Uterus (tissue), 4 donors: Measurements from ENCODE around the gene DISP3. TPM values are rescaled to one million over a fixed set of nuclear protein-coding genes. Genes with fewer than 3 reads are reported as not detected.

ENCODE experiments used
- DNase-seq, 2 donors: peaks; one replicate each; pipeline ENCODE4 v3.0.0-alpha.2; 2019 to 2020
- H3K27ac ChIP-seq, 2 donors: fragments of 200-600 bp; sonication (generic); 1 replicate in 1 of 2; 2 replicates in 1 of 2; pipeline ENCODE4 v1.5.1; 2016 to 2018
- H3K27me3 ChIP-seq, 2 donors: fragments of 200-600 bp; sonication (generic); one replicate each; pipeline ENCODE4 v1.5.1; 2018 to 2019; ENCODE audit warnings: control low read depth in 1 of 2
- H3K36me3 ChIP-seq, 2 donors: fragments of 200-600 bp; sonication (generic); one replicate each; pipeline ENCODE4 v1.5.1; 2019; ENCODE audit warnings: control low read depth in 1 of 2
- H3K4me1 ChIP-seq, 2 donors: fragments of 200-600 bp; sonication (generic); one replicate each; pipeline ENCODE4 v1.5.1; 2018 to 2019; ENCODE audit warnings: control low read depth in 1 of 2
- H3K4me3 ChIP-seq, 2 donors: fragments of 200-600 bp; sonication (generic); 1 replicate in 1 of 2; 2 replicates in 1 of 2; pipeline ENCODE4 v1.5.1; 2018 to 2019; ENCODE audit warnings: mild to moderate bottlenecking in 1 of 2
- H3K9me3 ChIP-seq, 2 donors: fragments of 200-600 bp; sonication (generic); one replicate each; pipeline ENCODE4 v1.5.1; 2019; ENCODE audit warnings: control low read depth in 1 of 2
- POLR2A ChIP-seq, 2 donors: fragments of 450-650 bp; IDR thresholded peaks; one replicate each; pipeline ENCODE4 v1.6.1; 2016; ENCODE audit warnings: antibody characterized with exemption in 2 of 2, mild to moderate bottlenecking in 1 of 2, moderate library complexity in 1 of 2
- intact Hi-C: fragments of 100-400 bp; cut with DNase I; formaldehyde crosslinking; loops from one replicate; pipeline ENCODE4 v1.15.1; 2023; ENCODE audit warnings: low total_unique reads
- total RNA-seq, 4 donors: library from RNA; depleted of rRNA in 3 of 4; stranded (reverse); fragments of >200 nt in 3 of 4; gene quantifications; one replicate each; pipeline versions ENCODE4 v1.1.0 to v1.2.4, GENCODE V29; 2014 to 2023
- TF ChIP-seq, protein P1 (sequence below), 4 experiments: fragments of 200-600 bp in 2 of 4; fragments of 450-650 bp in 2 of 4; sonication (generic) in 2 of 4; IDR thresholded peaks; one replicate each; pipeline ENCODE4 v1.5.1; 2016 to 2019; ENCODE audit warnings: antibody characterized with exemption in 4 of 4, mild to moderate bottlenecking in 2 of 4, moderate library complexity in 1 of 4
- donor health status: DM: yes; HTN: yes; CAD: no.

The DISP3 gene
- total RNA-seq, 4 donors from 2014 or later = 0.09 to 0.90 TPM; not detected in 2

GRCh38 chr1:11550664-11551283 is 71.8 kb downstream of the DISP3 start:
- H3K27ac ChIP-seq = no peak overlapping the region
- H3K27me3 ChIP-seq = peaks cover 0 to 5% of the 10 kb centered on the region in 2 donors
- no peaks in the 10 kb centered on the region for H3K4me1 ChIP-seq
- TF ChIP-seq, protein P1, sequence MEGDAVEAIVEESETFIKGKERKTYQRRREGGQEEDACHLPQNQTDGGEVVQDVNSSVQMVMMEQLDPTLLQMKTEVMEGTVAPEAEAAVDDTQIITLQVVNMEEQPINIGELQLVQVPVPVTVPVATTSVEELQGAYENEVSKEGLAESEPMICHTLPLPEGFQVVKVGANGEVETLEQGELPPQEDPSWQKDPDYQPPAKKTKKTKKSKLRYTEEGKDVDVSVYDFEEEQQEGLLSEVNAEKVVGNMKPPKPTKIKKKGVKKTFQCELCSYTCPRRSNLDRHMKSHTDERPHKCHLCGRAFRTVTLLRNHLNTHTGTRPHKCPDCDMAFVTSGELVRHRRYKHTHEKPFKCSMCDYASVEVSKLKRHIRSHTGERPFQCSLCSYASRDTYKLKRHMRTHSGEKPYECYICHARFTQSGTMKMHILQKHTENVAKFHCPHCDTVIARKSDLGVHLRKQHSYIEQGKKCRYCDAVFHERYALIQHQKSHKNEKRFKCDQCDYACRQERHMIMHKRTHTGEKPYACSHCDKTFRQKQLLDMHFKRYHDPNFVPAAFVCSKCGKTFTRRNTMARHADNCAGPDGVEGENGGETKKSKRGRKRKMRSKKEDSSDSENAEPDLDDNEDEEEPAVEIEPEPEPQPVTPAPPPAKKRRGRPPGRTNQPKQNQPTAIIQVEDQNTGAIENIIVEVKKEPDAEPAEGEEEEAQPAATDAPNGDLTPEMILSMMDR (IDR thresholded peaks at IDR 0.05) = no peak
- TF ChIP-seq POLR2A (IDR thresholded peaks at IDR 0.05) = no peak
- DNase-seq = peak in 1 of 2 donors; percentile 26
- no peak overlapping the region for H3K4me3 ChIP-seq
- intact Hi-C loops = no loop called here
- no peaks in the 10 kb centered on the region for H3K36me3 ChIP-seq
- H3K9me3 ChIP-seq = no peaks in the 10 kb centered on the region

DNA sequence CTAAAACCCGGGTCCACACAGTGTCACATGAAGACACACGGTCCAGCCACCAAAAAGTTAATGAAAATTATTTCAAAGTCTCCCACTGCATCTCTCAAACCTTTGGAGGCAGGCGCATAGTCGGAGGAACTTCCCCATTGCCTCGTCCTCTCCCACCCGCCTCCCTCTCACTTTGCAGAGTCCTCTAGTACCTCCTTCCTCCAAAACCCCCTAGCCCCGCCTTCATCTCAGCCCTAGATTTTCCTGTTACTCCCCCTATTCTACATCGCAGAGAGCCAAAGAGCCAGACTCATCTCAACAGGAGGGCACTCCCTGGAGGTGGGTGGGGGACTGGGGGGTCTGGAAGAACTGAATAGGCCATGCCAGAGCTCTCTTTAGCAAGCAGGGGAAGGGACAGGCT is 79.3 kb downstream of the DISP3 start:
- no peak overlapping the region for H3K4me3 ChIP-seq
- no peaks in the 10 kb centered on the region for H3K9me3 ChIP-seq
- TF ChIP-seq, protein P1 (IDR thresholded peaks at IDR 0.05) = no peak
- H3K36me3 ChIP-seq = no peaks in the 10 kb centered on the region
- H3K27me3 ChIP-seq = peaks cover 0 to 9% of the 10 kb centered on the region in 2 donors
- H3K4me1 ChIP-seq = no peaks in the 10 kb centered on the region
- no peak overlapping the region for H3K27ac ChIP-seq
- no peak for DNase-seq
- intact Hi-C loops = no loop called here

DNA sequence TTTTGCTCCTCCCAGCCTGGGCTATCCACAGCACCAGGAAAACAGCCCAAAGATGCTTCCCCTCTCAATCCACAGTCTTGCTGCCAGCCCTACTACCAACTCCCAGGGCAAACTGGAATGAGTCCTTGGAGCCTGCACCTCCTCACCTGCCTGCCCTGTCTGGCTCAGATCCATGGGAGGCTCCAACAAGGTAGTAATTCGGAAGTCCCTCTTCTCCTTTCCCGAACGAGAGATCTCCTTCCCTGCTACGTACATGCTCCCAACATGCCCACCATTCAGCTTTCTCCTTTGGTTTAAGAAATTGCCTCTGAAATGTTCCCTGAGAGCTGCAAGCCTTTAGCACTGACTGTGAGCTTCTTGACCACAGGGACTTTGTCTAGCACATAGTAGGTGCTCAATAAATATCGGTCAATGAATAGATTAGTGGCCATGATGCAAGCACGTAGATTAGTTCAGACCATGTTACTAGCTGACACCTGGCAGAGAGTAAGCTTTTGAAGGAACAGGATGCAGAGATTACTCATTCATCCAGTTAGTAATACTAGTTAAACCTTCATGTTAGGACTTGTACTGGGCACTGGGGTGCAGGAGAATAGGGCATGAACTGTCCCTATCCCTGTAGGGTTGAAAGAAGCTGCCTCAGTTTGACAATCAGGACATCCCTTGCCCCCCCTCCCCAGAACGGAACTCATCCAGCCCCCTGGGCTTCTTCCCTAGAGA is 80.1 kb downstream of the DISP3 start:
- H3K4me3 ChIP-seq = no peak overlapping the region
- DNase-seq = no peak
- no peaks in the 10 kb centered on the region for H3K9me3 ChIP-seq
- intact Hi-C loops = no loop called here
- no peaks in the 10 kb centered on the region for H3K4me1 ChIP-seq
- TF ChIP-seq, protein P1 (IDR thresholded peaks at IDR 0.05) = no peak
- TF ChIP-seq POLR2A (IDR thresholded peaks at IDR 0.05) = no peak
- H3K36me3 ChIP-seq = no peaks in the 10 kb centered on the region
- peaks cover 0 to 9% of the 10 kb centered on the region in 2 donors for H3K27me3 ChIP-seq
- no peak overlapping the region for H3K27ac ChIP-seq

- Histone ChIP-seq H3K4me3 (no peak overlapping the region), H3K4me1 (no peaks in the 10 kb centered on the region), H3K27me3 (peaks cover 0 to 9% of the 10 kb centered on the region in 2 donors), H3K27ac (no peak overlapping the region), H3K36me3 (no peaks in the 10 kb centered on the region), H3K9me3 (no peaks in the 10 kb centered on the region)
- intact Hi-C loops = no loop called here
- no peak for TF ChIP-seq POLR2A (IDR thresholded peaks at IDR 0.05)
- TF ChIP-seq, protein P1 (IDR thresholded peaks at IDR 0.05) = no peak
- DNase-seq = no peak
These were observed 80.6 kb downstream of the DISP3 start for GRCh38 chr1:11559591-11559970.

DNA sequence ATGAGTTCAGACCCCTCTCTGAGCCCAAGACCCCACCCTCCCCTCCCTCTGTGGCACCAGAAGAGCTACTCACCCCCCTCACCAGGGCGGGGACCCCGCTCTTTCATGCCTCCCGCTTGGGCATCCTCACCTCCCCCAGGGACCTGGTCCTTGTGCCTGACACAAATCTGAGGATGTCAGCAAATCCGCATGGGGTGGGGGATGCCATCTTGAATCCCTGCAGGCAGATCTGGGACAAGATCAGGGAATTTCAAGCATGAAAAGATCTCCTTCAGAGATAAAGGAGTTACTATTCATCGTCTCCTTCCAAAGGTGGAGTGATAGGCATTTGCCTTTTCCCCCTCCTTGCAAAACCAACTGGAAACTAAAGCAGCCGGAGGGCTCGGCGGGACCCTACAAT is 81.1 kb downstream of the DISP3 start:
- no peak for DNase-seq
- no peaks in the 10 kb centered on the region for H3K4me1 ChIP-seq
- no peak overlapping the region for H3K27ac ChIP-seq
- intact Hi-C loops = no loop called here
- H3K9me3 ChIP-seq = no peaks in the 10 kb centered on the region
- H3K27me3 ChIP-seq = peaks cover 0 to 9% of the 10 kb centered on the region in 2 donors
- H3K36me3 ChIP-seq = no peaks in the 10 kb centered on the region
- TF ChIP-seq POLR2A (IDR thresholded peaks at IDR 0.05) = no peak
- TF ChIP-seq, protein P1 (IDR thresholded peaks at IDR 0.05) = no peak
- no peak overlapping the region for H3K4me3 ChIP-seq
